RWPE2 (cell line): Measurements from ENCODE around the gene SH3YL1.

Experiments used
- ATAC-seq: fragments of 200-7000 bp; cut with Tn5 transposase; 3 replicates; pipeline ENCODE4 v1.9.1; 2021; ENCODE audit warnings: low read depth
- DNase-seq: peaks from one replicate; pipeline ENCODE4 v3.0.0-alpha.2; 2020; ENCODE audit warnings: low spot score
- H3K27ac ChIP-seq: fragments of 450-650 bp; 2 replicates; pipeline ENCODE4 v1.5.1; 2017; ENCODE audit warnings: mild to moderate bottlenecking; ENCODE audit not compliant: poor library complexity, severe bottlenecking
- H3K27me3 ChIP-seq: fragments of 250-450 bp; sonication (Bioruptor Pico); 2 replicates; pipeline ENCODE4 v1.5.1; 2021; ENCODE audit warnings: mild to moderate bottlenecking, moderate library complexity; ENCODE audit not compliant: insufficient read depth, poor library complexity, severe bottlenecking
- H3K36me3 ChIP-seq: fragments of 250-450 bp; sonication (Bioruptor Pico); 2 replicates; pipeline ENCODE4 v1.5.1; 2020; ENCODE audit warnings: low read depth, mild to moderate bottlenecking, moderate library complexity
- H3K4me1 ChIP-seq: fragments of 250-450 bp; sonication (Bioruptor Pico); 2 replicates; pipeline ENCODE4 v1.5.1; 2021; ENCODE audit warnings: mild to moderate bottlenecking, moderate library complexity; ENCODE audit not compliant: insufficient read depth, poor library complexity, severe bottlenecking
- H3K4me3 ChIP-seq: fragments of 250-450 bp; sonication (Bioruptor Pico); 2 replicates; pipeline ENCODE4 v1.5.1; 2021; ENCODE audit warnings: mild to moderate bottlenecking, moderate library complexity; ENCODE audit not compliant: severe bottlenecking
- H3K9me3 ChIP-seq: fragments of 250-450 bp; sonication (Bioruptor Pico); 2 replicates; pipeline ENCODE4 v1.5.1; 2021; ENCODE audit warnings: mild to moderate bottlenecking, moderate library complexity; ENCODE audit not compliant: severe bottlenecking
- TF ChIP-seq, protein P1 (sequence below): fragments of 450-650 bp; IDR thresholded peaks from one replicate; pipeline ENCODE4 v1.5.1; 2017; ENCODE audit warnings: mild to moderate bottlenecking, moderate library complexity; ENCODE audit not compliant: poor library complexity, severe bottlenecking

The SH3YL1 gene

DNA sequence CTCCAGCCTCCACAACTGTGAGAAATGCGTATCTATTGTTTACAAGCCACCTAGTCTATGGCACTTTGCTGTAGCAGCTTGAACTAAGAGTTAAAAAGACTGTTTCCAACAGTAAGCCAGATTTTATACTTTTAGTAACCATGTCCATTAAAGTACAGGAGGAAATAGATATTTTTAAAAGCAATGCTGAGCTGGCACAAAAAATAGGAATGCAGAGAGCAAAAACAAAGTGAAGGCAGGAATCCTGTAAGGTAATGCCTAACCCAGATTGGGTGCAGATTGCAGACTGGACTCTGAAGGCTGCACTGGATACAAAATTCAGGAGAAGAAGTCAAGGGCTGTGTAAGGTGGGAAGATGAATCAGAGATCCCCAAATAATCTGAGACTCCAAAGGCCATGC is 55.5 kb downstream of the SH3YL1 start:
- Histone ChIP-seq H3K27ac (no peak overlapping the region), H3K27me3 (no peaks in the 10 kb centered on the region), H3K9me3 (no peaks in the 10 kb centered on the region), H3K4me1 (no peaks in the 10 kb centered on the region), H3K36me3 (no peaks in the 10 kb centered on the region), H3K4me3 (no peak overlapping the region)
- TF ChIP-seq, protein P1, sequence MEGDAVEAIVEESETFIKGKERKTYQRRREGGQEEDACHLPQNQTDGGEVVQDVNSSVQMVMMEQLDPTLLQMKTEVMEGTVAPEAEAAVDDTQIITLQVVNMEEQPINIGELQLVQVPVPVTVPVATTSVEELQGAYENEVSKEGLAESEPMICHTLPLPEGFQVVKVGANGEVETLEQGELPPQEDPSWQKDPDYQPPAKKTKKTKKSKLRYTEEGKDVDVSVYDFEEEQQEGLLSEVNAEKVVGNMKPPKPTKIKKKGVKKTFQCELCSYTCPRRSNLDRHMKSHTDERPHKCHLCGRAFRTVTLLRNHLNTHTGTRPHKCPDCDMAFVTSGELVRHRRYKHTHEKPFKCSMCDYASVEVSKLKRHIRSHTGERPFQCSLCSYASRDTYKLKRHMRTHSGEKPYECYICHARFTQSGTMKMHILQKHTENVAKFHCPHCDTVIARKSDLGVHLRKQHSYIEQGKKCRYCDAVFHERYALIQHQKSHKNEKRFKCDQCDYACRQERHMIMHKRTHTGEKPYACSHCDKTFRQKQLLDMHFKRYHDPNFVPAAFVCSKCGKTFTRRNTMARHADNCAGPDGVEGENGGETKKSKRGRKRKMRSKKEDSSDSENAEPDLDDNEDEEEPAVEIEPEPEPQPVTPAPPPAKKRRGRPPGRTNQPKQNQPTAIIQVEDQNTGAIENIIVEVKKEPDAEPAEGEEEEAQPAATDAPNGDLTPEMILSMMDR = no peak
- DNase-seq = no peak
- no peak for ATAC-seq

DNA sequence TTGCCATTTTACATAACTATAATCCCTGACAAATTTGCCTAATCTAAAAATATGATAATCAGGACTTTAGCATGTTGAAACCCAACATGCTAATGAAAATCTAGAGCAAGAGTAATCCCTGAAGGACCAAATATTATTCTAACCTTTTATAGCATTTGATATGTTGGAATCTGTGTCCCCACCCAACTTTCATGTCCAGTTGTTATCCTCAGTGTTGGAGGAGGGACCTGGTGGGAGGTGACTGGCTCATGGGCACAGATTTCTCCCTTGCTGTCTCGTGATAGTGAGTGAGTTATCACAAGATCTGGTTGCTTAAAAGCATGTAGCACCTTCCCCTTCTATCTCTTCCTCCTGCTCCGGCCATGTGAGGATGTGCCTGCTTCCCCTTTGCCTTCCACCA is 59.8 kb downstream of the SH3YL1 start:
- DNase-seq (no peak), ATAC-seq (no peak)
- Histone ChIP-seq H3K27ac (no peak overlapping the region), H3K9me3 (no peaks in the 10 kb centered on the region), H3K4me3 (no peak overlapping the region), H3K36me3 (no peaks in the 10 kb centered on the region), H3K4me1 (no peaks in the 10 kb centered on the region), H3K27me3 (no peaks in the 10 kb centered on the region)
- TF ChIP-seq, protein P1 = no peak

DNA sequence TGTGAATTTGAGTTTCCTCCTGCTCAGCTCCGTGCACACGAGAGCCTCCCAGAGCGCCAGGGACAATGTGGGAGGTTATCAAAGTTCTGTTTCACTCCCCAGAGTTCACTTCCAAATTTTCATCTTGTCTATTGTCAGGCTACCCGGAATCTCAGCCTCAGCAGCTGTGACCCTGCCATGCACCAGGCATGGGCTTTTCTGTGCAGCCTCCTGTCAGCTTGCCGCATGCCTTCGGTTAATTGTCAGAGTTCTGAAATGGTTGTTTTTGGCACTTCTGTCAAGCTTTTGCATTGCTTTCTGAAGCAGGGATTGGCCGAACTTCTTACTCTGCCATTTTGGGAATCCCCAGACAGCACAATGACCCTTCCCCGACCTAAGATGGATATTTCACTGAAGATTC is 60.4 kb downstream of the SH3YL1 start:
- no peaks in the 10 kb centered on the region for H3K9me3 ChIP-seq
- no peaks in the 10 kb centered on the region for H3K4me1 ChIP-seq
- H3K27ac ChIP-seq = no peak overlapping the region
- ATAC-seq = no peak
- no peaks in the 10 kb centered on the region for H3K36me3 ChIP-seq
- H3K27me3 ChIP-seq = no peaks in the 10 kb centered on the region
- TF ChIP-seq, protein P1 = no peak
- DNase-seq = no peak
- H3K4me3 ChIP-seq = no peak overlapping the region

DNA sequence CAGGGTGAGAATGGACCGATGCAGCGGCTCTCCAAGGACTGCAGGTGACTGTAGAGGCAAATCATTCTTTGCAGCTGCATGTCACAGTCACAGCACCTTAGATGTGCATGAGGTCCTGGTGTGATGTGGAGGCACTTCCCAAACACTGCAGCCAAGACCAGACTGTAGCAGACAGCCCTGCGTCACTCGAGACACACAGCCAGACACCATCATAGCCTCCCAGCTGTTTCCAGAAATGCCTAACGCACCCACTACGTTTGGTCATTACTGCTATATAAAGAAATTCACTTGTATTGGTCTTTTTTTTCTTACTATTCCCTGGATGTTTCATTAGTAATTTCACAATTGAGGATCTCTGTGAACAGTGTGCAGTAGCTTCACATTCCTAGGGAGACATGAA is 60.9 kb downstream of the SH3YL1 start:
- H3K27me3 ChIP-seq = no peaks in the 10 kb centered on the region

DNA sequence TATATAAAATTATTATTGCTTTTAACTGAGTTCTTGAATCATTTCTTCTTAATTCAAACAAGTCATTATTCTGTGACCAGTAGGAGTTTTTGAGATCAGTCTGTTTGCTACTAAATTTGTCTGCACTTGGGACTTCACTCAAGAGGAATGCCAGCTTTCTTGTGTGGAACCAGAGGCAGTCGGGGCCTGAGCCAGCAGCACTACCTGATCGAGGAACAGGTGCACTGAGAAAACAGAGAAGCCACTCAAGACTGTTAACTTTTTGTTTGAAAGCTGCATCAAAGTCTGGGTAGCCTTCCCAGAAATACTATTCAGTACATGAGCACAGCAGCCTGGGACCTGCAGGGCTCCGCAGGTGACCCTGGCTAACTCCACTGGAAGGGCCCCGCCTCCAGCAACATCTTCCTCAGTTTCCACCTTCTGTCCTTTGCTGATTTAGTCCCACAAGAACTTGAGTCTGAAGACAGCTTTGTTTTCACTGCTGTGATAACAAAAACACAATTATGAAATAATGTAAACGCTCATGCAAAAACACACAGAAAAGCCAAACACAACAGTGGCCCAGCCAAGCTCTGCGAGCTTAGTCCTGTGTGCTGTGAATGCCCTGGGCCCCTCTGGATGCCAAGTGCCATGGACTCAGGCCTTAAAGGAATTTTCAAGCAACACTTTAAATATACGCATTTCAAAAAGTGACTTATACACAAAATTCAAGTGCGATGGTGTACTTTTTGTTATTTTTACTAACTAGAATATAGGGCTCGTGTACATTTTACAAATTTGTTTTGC is 62.0 kb downstream of the SH3YL1 start:
- H3K27me3 ChIP-seq = no peaks in the 10 kb centered on the region
- H3K9me3 ChIP-seq = no peaks in the 10 kb centered on the region
- no peaks in the 10 kb centered on the region for H3K4me1 ChIP-seq
- H3K36me3 ChIP-seq = no peaks in the 10 kb centered on the region
- no peak overlapping the region for H3K27ac ChIP-seq
- TF ChIP-seq, protein P1 = no peak
- no peak for DNase-seq
- no peak for ATAC-seq
- H3K4me3 ChIP-seq = no peak overlapping the region

More for the DNA sequence above, 60.9 kb downstream of the SH3YL1 start:
- DNase-seq (no peak), ATAC-seq (no peak)
- TF ChIP-seq, protein P1 = no peak
- Histone ChIP-seq H3K36me3 (no peaks in the 10 kb centered on the region), H3K27ac (no peak overlapping the region), H3K9me3 (no peaks in the 10 kb centered on the region), H3K4me1 (no peaks in the 10 kb centered on the region), H3K4me3 (no peak overlapping the region)
